GM21367 (cell line): ENCODE measurements around the gene ATP1A4.

Experiments
- ATAC-seq: cut with Tn5 transposase; IDR thresholded peaks from one replicate; pipeline ENCODE4 v1.9.1; 2021; ENCODE audit not compliant: unreplicated experiment

The ATP1A4 gene

DNA sequence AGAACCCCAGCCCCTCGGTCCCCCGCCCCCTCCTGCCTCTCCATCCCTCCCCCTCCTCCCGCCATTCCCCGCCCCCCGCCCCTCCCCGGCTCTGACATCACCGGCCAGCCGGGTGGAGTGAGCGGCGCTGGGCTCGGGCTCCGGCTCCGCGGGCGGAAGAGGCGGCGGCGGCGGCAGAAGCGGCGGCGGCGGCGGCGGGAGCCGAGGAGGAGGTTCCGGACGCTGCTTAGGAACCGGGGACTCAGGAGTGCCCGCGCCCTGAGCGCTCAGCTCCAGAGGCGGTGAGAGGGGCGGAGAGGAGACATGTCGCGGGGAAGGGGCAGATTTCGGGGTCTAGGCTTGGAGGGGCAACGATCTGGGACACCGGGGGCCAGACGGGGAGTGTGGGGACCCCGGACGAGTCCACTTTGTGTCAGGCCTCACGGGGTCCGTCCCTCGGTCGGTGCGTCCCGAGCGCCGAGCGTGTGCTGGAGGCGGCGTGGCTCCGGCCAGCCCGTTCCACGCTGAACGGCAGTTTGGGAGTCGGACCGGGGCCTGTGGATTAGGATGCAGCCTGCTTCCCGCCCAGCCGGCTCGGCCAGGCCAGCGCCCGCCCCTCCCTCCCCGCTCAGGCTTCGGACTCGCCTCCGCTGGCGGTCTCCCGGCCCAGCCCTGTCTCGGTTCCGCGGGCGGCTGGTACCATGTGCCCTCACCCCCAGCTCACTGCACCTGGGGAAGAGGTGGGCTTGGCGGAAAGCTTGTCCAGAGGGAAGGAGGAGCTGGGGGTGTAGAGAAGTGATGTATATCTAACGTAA lies 54.0 kb downstream of the ATP1A4 start, which contains the start of gene PEA15:
Gene PEA15, plus strand, starts transcription at position 143 of the 794 bp plus-strand sequence. CDS start 6,161 bp downstream, outside the sequence.
- peak; percentile 32 for ATAC-seq

GRCh38 chr1:160206036-160206389 lies 54.6 kb downstream of the ATP1A4 start:
- no peak for ATAC-seq

- no peak for ATAC-seq
These were observed 55.2 kb downstream of the ATP1A4 start for GRCh38 chr1:160206421-160207117.

GRCh38 chr1:160207118-160207650 lies 55.8 kb downstream of the ATP1A4 start:
- no peak for ATAC-seq

DNA sequence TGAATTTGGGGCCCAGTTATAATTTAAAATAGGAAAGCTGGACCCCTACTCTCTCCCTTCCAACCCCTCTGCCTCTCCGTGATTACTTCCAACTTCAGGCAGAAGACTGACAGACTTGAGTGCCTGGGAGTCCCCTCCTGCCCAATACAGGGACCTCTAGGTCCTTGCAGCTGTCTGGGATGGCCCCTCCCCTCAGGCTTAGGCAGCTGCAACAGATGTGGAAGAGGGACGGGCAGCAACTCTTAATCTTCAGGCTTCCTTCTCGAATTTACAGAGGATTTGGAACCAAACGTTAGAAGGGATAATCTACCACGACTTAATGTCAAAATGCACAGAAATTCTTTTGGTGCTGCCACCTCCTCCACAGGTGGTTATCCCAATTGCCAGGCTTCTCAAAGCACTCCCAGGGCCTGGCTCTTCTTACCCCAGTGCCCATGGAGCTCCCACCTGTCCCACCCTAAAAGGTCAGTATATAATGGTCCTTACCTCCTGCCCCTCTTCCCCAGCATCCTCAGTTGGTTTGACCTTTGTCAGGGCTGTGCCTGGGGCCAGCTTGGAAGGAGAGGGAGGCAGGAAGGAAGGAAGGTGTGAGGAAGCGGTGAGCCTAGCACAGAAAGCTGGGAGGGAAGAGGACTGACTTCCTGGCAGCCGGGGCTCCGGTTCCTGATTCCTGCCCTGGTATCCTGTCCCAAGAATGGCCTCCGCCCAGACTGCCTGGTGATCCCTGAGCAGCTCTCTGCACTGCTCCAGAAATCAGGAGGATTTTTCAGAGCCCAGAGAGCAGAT lies 56.6 kb downstream of the ATP1A4 start:
- no peak for ATAC-seq

- no peak for ATAC-seq
These were observed 57.3 kb downstream of the ATP1A4 start for GRCh38 chr1:160208557-160209320.

- ATAC-seq = no peak
These were observed 58.1 kb downstream of the ATP1A4 start for GRCh38 chr1:160209321-160210046.

DNA sequence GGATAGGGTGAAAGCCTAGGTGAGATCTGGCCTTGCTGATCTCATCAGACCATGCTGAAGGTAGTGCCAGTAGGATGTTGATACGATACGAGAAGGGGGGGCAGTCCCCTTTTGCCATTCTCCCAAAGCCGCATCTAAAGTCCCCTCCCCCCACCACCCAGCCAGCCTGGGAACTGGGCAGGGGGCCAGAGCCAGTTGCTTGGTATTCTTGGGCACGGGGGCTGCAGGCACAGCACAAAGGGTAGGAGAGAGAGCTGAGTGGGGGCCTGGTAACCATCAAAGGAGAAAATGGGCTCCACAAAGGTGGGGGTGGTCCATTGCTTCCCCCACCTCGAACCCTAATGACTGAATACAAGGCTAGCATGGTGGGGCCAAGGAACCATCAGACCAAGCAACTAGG lies 59.2 kb downstream of the ATP1A4 start:
- ATAC-seq = no peak

GRCh38 chr1:160211046-160211790 lies 59.8 kb downstream of the ATP1A4 start:
- ATAC-seq = no peak

- no peak for ATAC-seq
These were observed 63.2 kb downstream of the ATP1A4 start for GRCh38 chr1:160214481-160215140.

DNA sequence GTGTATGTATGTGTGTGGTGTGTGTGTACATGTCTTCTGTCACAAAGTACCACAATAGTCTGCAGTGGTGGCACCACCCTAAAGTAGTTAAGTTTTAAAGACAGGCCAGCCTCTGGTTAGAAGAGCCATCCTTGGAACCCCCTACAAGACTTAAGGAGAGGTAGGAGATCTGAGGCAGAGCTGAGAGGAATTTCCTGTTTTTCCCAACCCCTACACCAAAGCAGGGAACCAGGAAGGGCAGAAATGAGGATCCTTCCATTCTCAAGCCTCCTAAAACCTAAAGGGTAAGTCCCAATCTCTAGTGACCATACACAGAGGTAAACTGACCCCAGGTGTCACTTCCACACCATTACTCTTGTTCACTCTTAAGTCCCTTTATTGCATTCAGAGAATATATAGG lies 64.9 kb downstream of the ATP1A4 start:
- no peak for ATAC-seq

DNA sequence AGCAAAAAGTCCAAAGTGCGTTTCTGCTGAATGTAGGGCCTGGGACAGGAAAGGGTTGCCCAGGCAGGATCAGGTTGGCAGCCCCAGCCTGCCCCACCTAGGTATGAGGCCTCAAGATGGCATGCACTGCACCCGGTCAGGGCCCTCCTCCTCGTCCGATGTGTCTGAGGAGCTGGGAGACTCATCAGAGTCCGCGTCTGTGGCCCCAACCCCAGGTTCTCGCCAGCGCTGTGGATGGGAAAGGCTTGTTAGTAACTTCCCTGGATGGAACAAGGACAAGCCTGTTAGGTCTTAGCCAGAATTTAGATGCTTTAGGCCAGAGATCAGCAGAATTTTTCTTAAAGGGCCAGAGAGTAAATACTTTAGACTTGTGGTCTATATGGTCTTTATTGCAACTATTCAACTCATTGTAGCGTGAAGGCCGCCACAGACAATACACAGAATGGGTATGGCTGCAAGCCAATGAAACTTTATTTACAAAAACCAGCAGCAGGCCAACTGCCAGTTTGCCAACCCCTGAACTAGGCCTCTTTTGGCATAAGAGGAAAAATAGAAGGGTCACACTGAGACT lies 66.2 kb downstream of the ATP1A4 start:
- no peak for ATAC-seq

DNA sequence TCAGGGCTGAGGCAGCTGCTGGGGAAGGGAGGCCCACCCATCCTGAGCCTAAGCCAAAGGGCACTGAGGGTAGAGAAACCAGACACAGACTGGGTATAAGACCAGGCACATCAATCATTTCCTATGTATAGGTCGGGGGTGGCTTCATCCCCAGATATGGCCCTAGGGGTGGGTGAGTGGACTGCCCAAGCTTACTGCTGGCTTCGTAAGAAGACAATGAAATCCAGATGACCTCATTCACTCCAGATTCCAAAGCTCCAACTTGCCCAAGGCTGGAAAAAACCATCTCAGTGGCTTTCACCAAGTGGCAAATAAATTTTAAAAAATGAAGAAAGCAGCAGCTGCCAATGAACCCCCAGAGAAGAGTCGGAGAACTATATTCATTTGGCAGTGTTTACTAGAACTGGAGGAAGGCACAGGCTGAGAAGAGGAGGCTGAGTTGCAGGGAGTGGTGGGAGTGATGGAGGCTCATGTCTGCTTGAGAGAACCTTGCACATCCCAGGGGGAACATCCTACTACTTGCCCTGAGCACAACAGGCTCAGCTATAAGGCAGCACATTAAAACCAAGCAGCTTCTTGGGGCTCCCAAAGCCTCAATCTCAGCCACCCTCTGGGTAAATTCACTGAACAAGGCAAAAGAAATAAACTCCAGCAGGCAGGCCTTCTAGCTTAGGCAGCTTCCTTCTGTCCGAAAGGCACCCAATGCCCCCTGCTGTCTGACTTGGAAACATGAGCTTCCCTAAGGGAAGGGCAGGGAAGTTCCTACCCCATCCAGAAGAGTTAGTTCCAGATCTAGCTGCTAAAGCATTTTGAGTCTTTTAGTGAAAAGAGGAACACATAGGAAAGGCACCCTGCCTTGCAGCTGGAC lies 67.9 kb downstream of the ATP1A4 start:
- no peak for ATAC-seq

DNA sequence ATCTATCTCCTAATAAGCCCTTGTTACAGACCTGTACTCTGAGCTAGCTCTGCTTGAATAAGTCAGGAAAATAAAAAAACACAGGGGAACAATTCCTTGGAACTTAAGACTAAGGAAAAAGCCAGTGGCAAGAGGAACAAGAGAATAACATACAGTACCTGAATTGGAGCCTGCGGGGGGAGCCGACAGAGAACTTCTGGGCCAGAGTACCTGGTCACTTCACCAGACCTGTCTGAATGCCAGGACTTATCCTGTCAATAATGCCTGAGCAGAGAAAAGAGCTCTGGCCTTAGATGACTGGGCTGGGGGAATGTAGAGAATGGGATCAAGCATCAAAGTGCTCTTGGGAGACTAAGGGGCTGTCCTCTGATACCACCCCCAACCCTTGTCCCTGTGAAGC lies 68.9 kb downstream of the ATP1A4 start:
- ATAC-seq = no peak

- no peak for ATAC-seq
These were observed 69.7 kb downstream of the ATP1A4 start for GRCh38 chr1:160221089-160221488.

DNA sequence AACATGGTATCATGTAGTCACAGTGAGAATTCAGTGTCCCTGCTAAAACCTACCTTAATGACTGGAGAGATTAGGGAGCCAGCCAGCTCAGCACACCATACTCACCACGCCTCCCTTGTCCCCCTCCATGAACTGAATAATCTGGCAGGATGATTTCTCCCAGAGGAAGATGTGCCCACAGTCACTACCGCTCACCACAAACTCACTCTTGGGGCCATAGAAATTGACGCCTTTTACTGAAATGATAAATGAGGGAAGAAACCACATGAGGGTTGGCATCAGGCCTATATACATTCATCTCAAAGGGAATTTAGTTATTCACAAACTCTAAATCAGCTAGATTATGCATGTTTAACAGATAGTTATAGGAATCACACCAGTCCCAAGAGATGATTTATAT lies 71.1 kb downstream of the ATP1A4 start:
- ATAC-seq = no peak

DNA sequence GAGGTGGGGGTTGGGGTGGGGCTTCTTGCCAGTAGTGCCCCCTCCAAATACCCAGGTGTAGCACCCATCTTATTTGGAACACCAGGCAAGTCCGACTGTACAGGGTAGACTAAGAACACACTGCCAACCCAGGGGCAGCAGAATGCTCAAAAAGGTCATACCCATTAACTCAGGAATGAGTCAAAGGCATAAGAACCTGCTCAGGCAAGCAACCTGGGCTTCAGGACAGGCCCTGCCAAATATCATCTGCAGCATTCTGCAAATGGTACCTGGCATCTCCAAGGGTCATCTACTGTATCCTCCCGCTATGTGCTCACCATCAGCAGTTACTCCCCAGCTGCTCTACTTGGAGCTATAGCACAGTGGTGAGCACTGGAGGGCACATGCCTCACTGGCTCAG lies 73.2 kb downstream of the ATP1A4 start:
- no peak for ATAC-seq
